PC-9 (cell line): ENCODE measurements around the gene GTF2IRD1. TPM values are rescaled to one million over a fixed set of nuclear protein-coding genes. Genes with fewer than 3 reads are reported as not detected.
"Not testable (repeated sequence)": the region's sequence is repeated elsewhere in the genome, so short reads cannot be mapped to it uniquely, and the experiment has no call there.

Experiments used
- BruUV-seq: library from RNA; stranded (reverse); fragments of 400-500 nt; replicated peaks from 2 replicates; lab custom pipeline; 2021; lab: Mats Ljungman, UMichigan
- CTCF ChIA-PET: fragments of 300-600 bp; sonication (Branson Sonifier 250); formaldehyde crosslinking; loops from one replicate; lab custom pipeline; 2022; ENCODE audit warnings: antibody characterized with exemption; lab: Charles Lee
- POLR2A ChIA-PET: fragments of 300-600 bp; sonication (Branson Sonifier 250); formaldehyde crosslinking; loops from one replicate; lab custom pipeline; 2022; ENCODE audit warnings: antibody characterized with exemption; ENCODE audit not compliant: unreplicated experiment; lab: Charles Lee
- DNase-seq, 2 experiments: peaks; one replicate each; pipeline versions ENCODE4 v3.0.0 to v3.0.0-alpha.2; 2015 to 2022; ENCODE audit warnings: mixed read lengths in 1 of 2
- H2AFZ ChIP-seq: fragments of 200-600 bp; sonication (generic); 2 replicates; pipeline ENCODE4 v1.8.1; 2017; ENCODE audit warnings: antibody characterized with exemption
- H3F3A ChIP-seq: fragments of 200-600 bp; sonication (generic); 2 replicates; pipeline ENCODE4 v1.8.1; 2017; ENCODE audit warnings: antibody characterized with exemption, mild to moderate bottlenecking, low read depth; ENCODE audit not compliant: insufficient read depth
- H3K27ac ChIP-seq: fragments of 200-600 bp; sonication (generic); 2 replicates; pipeline ENCODE4 v1.6.1; 2016; ENCODE audit warnings: mixed run types
- H3K27me3 ChIP-seq: fragments of 200-600 bp; sonication (generic); 2 replicates; pipeline ENCODE4 v1.6.1; 2016; ENCODE audit warnings: low read depth, mixed run types; ENCODE audit not compliant: insufficient read depth
- H3K36me3 ChIP-seq: fragments of 200-600 bp; sonication (generic); 2 replicates; pipeline ENCODE4 v1.6.1; 2016; ENCODE audit warnings: low read depth, mixed run types
- H3K4me1 ChIP-seq: fragments of 200-600 bp; sonication (generic); replicated peaks from 2 replicates; pipeline ENCODE4 v1.6.1; 2016; ENCODE audit warnings: mixed run types; ENCODE audit not compliant: insufficient read depth
- H3K4me2 ChIP-seq: fragments of 200-600 bp; sonication (generic); 2 replicates; pipeline ENCODE4 v1.6.1; 2017; ENCODE audit warnings: mixed run types
- H3K4me3 ChIP-seq: fragments of 200-600 bp; sonication (generic); 2 replicates; pipeline ENCODE4 v1.6.1; 2016; ENCODE audit warnings: mixed run types
- H3K79me2 ChIP-seq: fragments of 200-600 bp; sonication (generic); 2 replicates; pipeline ENCODE4 v1.6.1; 2017; ENCODE audit warnings: low read depth, mixed run types
- H3K9me2 ChIP-seq: fragments of 200-600 bp; sonication (generic); 2 replicates; pipeline ENCODE4 v1.8.1; 2017; ENCODE audit warnings: mild to moderate bottlenecking; ENCODE audit not compliant: insufficient read depth
- H3K9me3 ChIP-seq: fragments of 200-600 bp; sonication (generic); 2 replicates; pipeline ENCODE4 v1.8.1; 2016; ENCODE audit warnings: low read depth; ENCODE audit not compliant: insufficient read depth
- H4K20me1 ChIP-seq: fragments of 200-600 bp; sonication (generic); 2 replicates; pipeline ENCODE4 v1.8.1; 2017; ENCODE audit not compliant: insufficient read depth
- CTCF ChIP-seq: fragments of 200-600 bp; sonication (generic); conservative IDR thresholded peaks from 2 replicates; pipeline ENCODE4 v1.6.1; 2017; ENCODE audit warnings: mixed run types, antibody characterized with exemption, mild to moderate bottlenecking, moderate library complexity
- EZH2 ChIP-seq: fragments of 200-600 bp; sonication (generic); IDR thresholded peaks from 2 replicates; pipeline ENCODE4 v1.8.0; 2017; ENCODE audit warnings: antibody characterized with exemption, low read depth
- intact Hi-C: fragments of 100-400 bp; cut with micrococcal nuclease; formaldehyde crosslinking; loops from one replicate; pipeline ENCODE4 v1.10.0; 2022; ENCODE audit not compliant: unreplicated experiment
- total RNA-seq: library from RNA; stranded (reverse); gene quantifications from 2 replicates; pipeline ENCODE4 v1.2.3, GENCODE V29; 2021

Gene GTF2IRD1
- total RNA-seq, 1 experiment from 2014 or later: 46.7 TPM

- no TSS peak for BruUV-seq
These were observed 82.2 kb downstream of the GTF2IRD1 start for GRCh38 chr7:74535951-74536356.

GRCh38 chr7:74541937-74542336 lies 88.2 kb downstream of the GTF2IRD1 start:
- POLR2A ChIA-PET, H3K9me3 ChIP-seq, H3K36me3 ChIP-seq, H2AFZ ChIP-seq, H3K9me2 ChIP-seq, H3K27ac ChIP-seq, H4K20me1 ChIP-seq, intact Hi-C loops, H3K4me1 ChIP-seq, DNase-seq, H3K27me3 ChIP-seq, H3K4me2 ChIP-seq, H3F3A ChIP-seq, BruUV-seq, H3K4me3 ChIP-seq, H3K79me2 ChIP-seq: not testable (repeated sequence)
- CTCF ChIA-PET: interaction anchor here (0.6 kb wide), 1 partner anchor 332 kb away, joined by 6 read pairs; the partner anchor contains the start of gene LAT2

More at GRCh38 chr7:74535951-74536356, 82.2 kb downstream of the GTF2IRD1 start:
- H3K9me2 ChIP-seq: no peaks in the 10 kb centered on the region
- H4K20me1 ChIP-seq: no peaks in the 10 kb centered on the region
- intact Hi-C loops: no loop called here
- H2AFZ ChIP-seq: no peak overlapping the region
- CTCF ChIA-PET: interaction anchor here (0.6 kb wide), 1 partner anchor 86 kb away, joined by 3 read pairs; no protein-coding TSS in a partner anchor
- no peaks in the 10 kb centered on the region for H3K27me3 ChIP-seq
- H3K79me2 ChIP-seq: no peaks in the 10 kb centered on the region
- H3F3A ChIP-seq: no peaks in the 10 kb centered on the region
- H3K4me3 ChIP-seq: no peak overlapping the region
- no peak overlapping the region for H3K4me2 ChIP-seq
- H3K4me1 ChIP-seq: no peaks in the 10 kb centered on the region
- H3K9me3 ChIP-seq: no peaks in the 10 kb centered on the region
- no peak for TF ChIP-seq EZH2
- no peak for TF ChIP-seq CTCF
- no peak for DNase-seq
- no peak overlapping the region for H3K27ac ChIP-seq
- POLR2A ChIA-PET: no interaction called here
- no peaks in the 10 kb centered on the region for H3K36me3 ChIP-seq

- H3K4me2 ChIP-seq: no peak overlapping the region
- TF ChIP-seq CTCF: no peak
- TF ChIP-seq EZH2: no peak
- no peak overlapping the region for H3K4me3 ChIP-seq
- POLR2A ChIA-PET: no interaction called here
- no peak overlapping the region for H2AFZ ChIP-seq
- no peaks in the 10 kb centered on the region for H3K27me3 ChIP-seq
- peak in 1 of 2 experiments; percentile 17 for DNase-seq
- H4K20me1 ChIP-seq: no peaks in the 10 kb centered on the region
- H3K27ac ChIP-seq: no peak overlapping the region
- H3K36me3 ChIP-seq: 0 out of 2 replicates have a peak, but pooled peaks cover 9% of the 10 kb centered on the region
- H3K9me2 ChIP-seq: no peaks in the 10 kb centered on the region
- no peaks in the 10 kb centered on the region for H3F3A ChIP-seq
- intact Hi-C loops: no loop called here
- H3K4me1 ChIP-seq: no peaks in the 10 kb centered on the region
- no peaks in the 10 kb centered on the region for H3K9me3 ChIP-seq
- BruUV-seq: no TSS peak
- H3K79me2 ChIP-seq: no peaks in the 10 kb centered on the region
- CTCF ChIA-PET: interaction anchor here (0.6 kb wide), 1 partner anchor 333 kb away, joined by 6 read pairs; the partner anchor contains the start of gene LAT2
These were observed 88.9 kb downstream of the GTF2IRD1 start for GRCh38 chr7:74542558-74543117.
